Measurements from ENCODE around the gene RAD9B. TPM values are rescaled to one million over a fixed set of nuclear protein-coding genes. Genes with fewer than 3 reads are reported as not detected.

The RAD9B gene
- total and polyA plus RNA-seq, 9 of the 15 experiments (the other 6 are each of a cell fraction or from before 2014, with no cell fraction given) = 0.05 to 0.83 (median 0.32) TPM

GRCh38 chr12:110468214-110469048, 33.7 kb upstream of the RAD9B start, which contains the start of the genes FAM216A and GPN3 (continued):
- TF ChIP-seq GTF3C2 (IDR thresholded peaks at IDR 0.05; ENCODE audit: borderline replicate concordance, extremely low read depth, insufficient read length) (no peak), HDAC8 (tag; IDR thresholded peaks at IDR 0.05) (no peak; the same call in 1 of the 2 replicates), RBM15 (IDR thresholded peaks at IDR 0.05; ENCODE audit: insufficient read depth, low read length) (no peak), ZNF766 (CRISPR knock-in tag; conservative IDR thresholded peaks at IDR 0.05) (no peak), ARID3B (CRISPR knock-in tag; IDR thresholded peaks at IDR 0.05; ENCODE audit: borderline replicate concordance) (no peak), PBX2 (CRISPR knock-in tag; IDR thresholded peaks at IDR 0.05; ENCODE audit: low read depth) (no peak), PBX2 (tag; conservative IDR thresholded peaks at IDR 0.05; ENCODE audit: low read depth) (no peak), RBFOX2 (IDR thresholded peaks at IDR 0.05; ENCODE audit: low read depth, low read length) (peak; percentile 93), MCM5 (IDR thresholded peaks at IDR 0.05; ENCODE audit: low read depth) (no peak), GTF2B (IDR thresholded peaks at IDR 0.05; ENCODE audit: extremely low read depth, insufficient read length) (no peak), E2F6 (IDR thresholded peaks at IDR 0.05; ENCODE audit: borderline replicate concordance in 1 of 2, extremely low read depth in 1 of 2, insufficient read depth in 1 of 2, insufficient read length in 1 of 2, low read depth in 1 of 2, low read length in 1 of 2, poor library complexity in 1 of 2, severe bottlenecking in 1 of 2) (peak; percentile 60 to 68), NFATC3 (IDR thresholded peaks at IDR 0.05) (no peak), MBD2 (IDR thresholded peaks at IDR 0.05; ENCODE audit: borderline replicate concordance, low read depth) (peak; percentile 71; the same call in 1 of the 2 replicates)

All from K562 (cell line).